HepG2 (cell line): Measurements from ENCODE around the gene LRRC25. TPM values are rescaled to one million over a fixed set of nuclear protein-coding genes. Genes with fewer than 3 reads are reported as not detected.

Experiments used
- ATF7-NPFF ChIP-seq: sonication (generic); formaldehyde crosslinking; IDR thresholded peaks from 2 replicates; pipeline ENCODE4 v1.8.1; 2023; ENCODE audit warnings: mild to moderate bottlenecking, low read depth, missing genetic modification reagents, moderate library complexity
- CREM ChIP-seq, 2 experiments: sonication (generic) in 1 of 2; formaldehyde crosslinking in 1 of 2; IDR thresholded peaks; 2 replicates each; pipeline versions ENCODE4 v1.4.0 to v1.6.1; 2016 to 2020; ENCODE audit warnings: antibody characterized with exemption in 1 of 2, mild to moderate bottlenecking in 1 of 2, missing genetic modification reagents in 1 of 2
- DPF2 ChIP-seq: sonication (generic); formaldehyde crosslinking; IDR thresholded peaks from 2 replicates; pipeline ENCODE4 v1.4.0; 2020; ENCODE audit warnings: mild to moderate bottlenecking, low read depth, missing genetic modification reagents, borderline replicate concordance
- GATA4 ChIP-seq: sonication (generic); IDR thresholded peaks from 2 replicates; pipeline ENCODE4 v1.6.1; 2016; ENCODE audit warnings: antibody characterized with exemption, low read depth, borderline replicate concordance
- KAT7 ChIP-seq: IDR thresholded peaks from 2 replicates; pipeline ENCODE4 v1.6.1; 2018; ENCODE audit warnings: borderline replicate concordance, missing compliant biosample characterization
- MAF1 ChIP-seq: sonication (generic); formaldehyde crosslinking; IDR thresholded peaks from 2 replicates; pipeline ENCODE4 v1.5.0; 2020; ENCODE audit warnings: missing genetic modification reagents, borderline replicate concordance
- PHF5A ChIP-seq: IDR thresholded peaks from one replicate; pipeline ENCODE4 v1.6.1; 2018; ENCODE audit warnings: low read depth, missing genetic modification reagents; ENCODE audit not compliant: unreplicated experiment
- RARA ChIP-seq: IDR thresholded peaks from 2 replicates; pipeline ENCODE4 v1.6.1; 2016; ENCODE audit warnings: missing genetic modification reagents, missing compliant biosample characterization
- SP5 ChIP-seq: IDR thresholded peaks from 2 replicates; pipeline ENCODE4 v1.6.1; 2016; ENCODE audit warnings: low read depth, borderline replicate concordance
- ZKSCAN5 ChIP-seq: sonication (generic); formaldehyde crosslinking; IDR thresholded peaks from 2 replicates; pipeline ENCODE4 v1.5.1; 2020; ENCODE audit warnings: mild to moderate bottlenecking, missing genetic modification reagents
- ZNF143 ChIP-seq: sonication (generic); formaldehyde crosslinking; IDR thresholded peaks from 2 replicates; pipeline ENCODE4 v1.4.0; 2020; ENCODE audit warnings: missing genetic modification reagents
- ZNF501 ChIP-seq: sonication (generic); formaldehyde crosslinking; IDR thresholded peaks from 2 replicates; pipeline ENCODE4 v1.5.1; 2020; ENCODE audit warnings: mild to moderate bottlenecking, moderate library complexity, missing genetic modification reagents
- ZNF83 ChIP-seq: sonication (generic); formaldehyde crosslinking; IDR thresholded peaks from 2 replicates; pipeline ENCODE4 v1.4.0; 2020; ENCODE audit warnings: missing genetic modification reagents, mild to moderate bottlenecking, borderline replicate concordance
- polyA plus RNA-seq, 8 experiments: library from polyadenylated mRNA; depleted of rRNA in 3 of 8; stranded (reverse) in 7 of 8; unstranded in 1 of 8; fragments of >200 nt; fragmentation: Illumina TruSeq in 4 of 8; extraction: Trizol in 4 of 8; gene quantifications; 2 replicates each; pipeline versions ENCODE4 v1.2.1 to v1.2.3, GENCODE V29; 2011 to 2016; ENCODE audit warnings: low read depth in 4 of 8, missing spikeins in 1 of 8, mixed read lengths in 1 of 8; ENCODE audit not compliant: insufficient read depth in 1 of 8
- total RNA-seq, 5 experiments: library from RNA; depleted of rRNA; stranded (reverse); fragments of >200 nt; fragmentation: Illumina TruSeq; extraction: Trizol; gene quantifications; 2 replicates each; pipeline ENCODE4 v1.2.3, GENCODE V29; 2016; ENCODE audit warnings: low read depth in 1 of 5
- TF ChIP-seq, protein P1 (sequence below), 2 experiments: IDR thresholded peaks; 2 replicates each; pipeline ENCODE4 v1.6.1; 2011 to 2012; ENCODE audit warnings: low read length in 2 of 2, borderline replicate concordance in 1 of 2, low read depth in 1 of 2, mild to moderate bottlenecking in 1 of 2, moderate library complexity in 1 of 2
- TF ChIP-seq, protein P2 (sequence below): IDR thresholded peaks from 2 replicates; pipeline ENCODE4 v1.4.0; 2020; ENCODE audit warnings: mild to moderate bottlenecking, missing genetic modification reagents
- TF ChIP-seq, protein P3 (sequence below): sonication (generic); formaldehyde crosslinking; IDR thresholded peaks from 2 replicates; pipeline ENCODE4 v1.5.0; 2020; ENCODE audit warnings: mild to moderate bottlenecking, missing genetic modification reagents
- TF ChIP-seq, protein P4 (sequence below): sonication (generic); formaldehyde crosslinking; IDR thresholded peaks from 2 replicates; pipeline ENCODE4 v1.4.0; 2020; ENCODE audit warnings: missing genetic modification reagents, low read depth, mild to moderate bottlenecking, borderline replicate concordance

Gene LRRC25
- total and polyA plus RNA-seq, 2 of the 13 experiments (the other 11 are each of a cell fraction or from before 2014, with no cell fraction given), result 0.13 to 0.53 TPM

DNA sequence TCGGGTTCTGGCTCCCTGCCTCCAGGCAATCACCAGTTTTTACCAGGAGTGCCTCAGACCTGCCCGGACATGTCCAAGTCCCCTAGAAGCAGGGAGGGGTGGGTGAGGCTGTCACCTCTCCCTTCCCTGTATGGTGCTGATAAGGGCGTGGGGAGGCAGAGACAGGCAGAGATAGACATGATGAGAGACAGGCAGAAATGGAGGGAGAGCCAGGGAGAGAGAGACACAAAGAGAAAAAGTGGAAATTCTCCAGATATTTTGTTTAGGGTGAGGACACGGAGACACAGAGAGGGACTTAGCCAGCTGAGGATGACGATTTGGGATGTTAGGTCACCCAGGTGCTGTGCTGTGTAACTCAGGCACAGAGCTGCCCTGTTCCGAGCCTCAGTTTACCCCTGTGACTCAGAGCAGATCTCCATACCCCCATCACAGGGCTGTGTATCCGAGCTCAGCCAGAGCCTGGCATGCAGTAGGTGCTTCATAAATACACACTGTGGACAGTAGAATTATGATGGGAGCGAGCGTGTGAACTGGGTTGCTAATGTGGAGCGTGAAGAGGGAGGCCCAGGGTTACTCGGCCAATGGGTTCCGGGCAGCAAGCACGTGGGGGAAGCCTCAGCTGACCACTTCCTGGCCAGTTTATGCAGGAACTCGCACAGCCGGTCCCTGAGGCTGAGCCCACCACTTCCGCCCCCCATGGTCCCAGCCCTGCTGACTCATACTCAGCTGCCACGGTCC lies 23.4 kb downstream of the LRRC25 start (continued):
- TF ChIP-seq, protein P1, sequence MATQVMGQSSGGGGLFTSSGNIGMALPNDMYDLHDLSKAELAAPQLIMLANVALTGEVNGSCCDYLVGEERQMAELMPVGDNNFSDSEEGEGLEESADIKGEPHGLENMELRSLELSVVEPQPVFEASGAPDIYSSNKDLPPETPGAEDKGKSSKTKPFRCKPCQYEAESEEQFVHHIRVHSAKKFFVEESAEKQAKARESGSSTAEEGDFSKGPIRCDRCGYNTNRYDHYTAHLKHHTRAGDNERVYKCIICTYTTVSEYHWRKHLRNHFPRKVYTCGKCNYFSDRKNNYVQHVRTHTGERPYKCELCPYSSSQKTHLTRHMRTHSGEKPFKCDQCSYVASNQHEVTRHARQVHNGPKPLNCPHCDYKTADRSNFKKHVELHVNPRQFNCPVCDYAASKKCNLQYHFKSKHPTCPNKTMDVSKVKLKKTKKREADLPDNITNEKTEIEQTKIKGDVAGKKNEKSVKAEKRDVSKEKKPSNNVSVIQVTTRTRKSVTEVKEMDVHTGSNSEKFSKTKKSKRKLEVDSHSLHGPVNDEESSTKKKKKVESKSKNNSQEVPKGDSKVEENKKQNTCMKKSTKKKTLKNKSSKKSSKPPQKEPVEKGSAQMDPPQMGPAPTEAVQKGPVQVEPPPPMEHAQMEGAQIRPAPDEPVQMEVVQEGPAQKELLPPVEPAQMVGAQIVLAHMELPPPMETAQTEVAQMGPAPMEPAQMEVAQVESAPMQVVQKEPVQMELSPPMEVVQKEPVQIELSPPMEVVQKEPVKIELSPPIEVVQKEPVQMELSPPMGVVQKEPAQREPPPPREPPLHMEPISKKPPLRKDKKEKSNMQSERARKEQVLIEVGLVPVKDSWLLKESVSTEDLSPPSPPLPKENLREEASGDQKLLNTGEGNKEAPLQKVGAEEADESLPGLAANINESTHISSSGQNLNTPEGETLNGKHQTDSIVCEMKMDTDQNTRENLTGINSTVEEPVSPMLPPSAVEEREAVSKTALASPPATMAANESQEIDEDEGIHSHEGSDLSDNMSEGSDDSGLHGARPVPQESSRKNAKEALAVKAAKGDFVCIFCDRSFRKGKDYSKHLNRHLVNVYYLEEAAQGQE (IDR thresholded peaks at IDR 0.05; ENCODE audit: borderline replicate concordance in 1 of 2, low read depth in 1 of 2, low read length in 2 of 2), result no peak
- peak; percentile 66; the same call in 1 of the 2 replicates for TF ChIP-seq SP5 (CRISPR knock-in tag)
- no peak for TF ChIP-seq ZKSCAN5
- no peak for TF ChIP-seq KAT7 (CRISPR knock-in tag)
- peak; percentile 29 for TF ChIP-seq PHF5A (CRISPR knock-in tag)
- 0 out of 2 replicates have a peak, but pooled peaks have one; percentile 40 for TF ChIP-seq MAF1 (CRISPR knock-in tag)
- TF ChIP-seq DPF2 (CRISPR knock-in tag), result 0 out of 2 replicates have a peak, but pooled peaks have one; percentile 40
- TF ChIP-seq, protein P2, sequence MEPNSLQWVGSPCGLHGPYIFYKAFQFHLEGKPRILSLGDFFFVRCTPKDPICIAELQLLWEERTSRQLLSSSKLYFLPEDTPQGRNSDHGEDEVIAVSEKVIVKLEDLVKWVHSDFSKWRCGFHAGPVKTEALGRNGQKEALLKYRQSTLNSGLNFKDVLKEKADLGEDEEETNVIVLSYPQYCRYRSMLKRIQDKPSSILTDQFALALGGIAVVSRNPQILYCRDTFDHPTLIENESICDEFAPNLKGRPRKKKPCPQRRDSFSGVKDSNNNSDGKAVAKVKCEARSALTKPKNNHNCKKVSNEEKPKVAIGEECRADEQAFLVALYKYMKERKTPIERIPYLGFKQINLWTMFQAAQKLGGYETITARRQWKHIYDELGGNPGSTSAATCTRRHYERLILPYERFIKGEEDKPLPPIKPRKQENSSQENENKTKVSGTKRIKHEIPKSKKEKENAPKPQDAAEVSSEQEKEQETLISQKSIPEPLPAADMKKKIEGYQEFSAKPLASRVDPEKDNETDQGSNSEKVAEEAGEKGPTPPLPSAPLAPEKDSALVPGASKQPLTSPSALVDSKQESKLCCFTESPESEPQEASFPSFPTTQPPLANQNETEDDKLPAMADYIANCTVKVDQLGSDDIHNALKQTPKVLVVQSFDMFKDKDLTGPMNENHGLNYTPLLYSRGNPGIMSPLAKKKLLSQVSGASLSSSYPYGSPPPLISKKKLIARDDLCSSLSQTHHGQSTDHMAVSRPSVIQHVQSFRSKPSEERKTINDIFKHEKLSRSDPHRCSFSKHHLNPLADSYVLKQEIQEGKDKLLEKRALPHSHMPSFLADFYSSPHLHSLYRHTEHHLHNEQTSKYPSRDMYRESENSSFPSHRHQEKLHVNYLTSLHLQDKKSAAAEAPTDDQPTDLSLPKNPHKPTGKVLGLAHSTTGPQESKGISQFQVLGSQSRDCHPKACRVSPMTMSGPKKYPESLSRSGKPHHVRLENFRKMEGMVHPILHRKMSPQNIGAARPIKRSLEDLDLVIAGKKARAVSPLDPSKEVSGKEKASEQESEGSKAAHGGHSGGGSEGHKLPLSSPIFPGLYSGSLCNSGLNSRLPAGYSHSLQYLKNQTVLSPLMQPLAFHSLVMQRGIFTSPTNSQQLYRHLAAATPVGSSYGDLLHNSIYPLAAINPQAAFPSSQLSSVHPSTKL (CRISPR knock-in tag), result peak; percentile 86
- peak; percentile 67; the same call in 1 of the 2 replicates for TF ChIP-seq ZNF501 (CRISPR knock-in tag)
- TF ChIP-seq ATF7-NPFF (CRISPR knock-in tag), result peak; percentile 70; the same call in 1 of the 2 replicates
- peak; percentile 96 for TF ChIP-seq RARA (CRISPR knock-in tag)
- no peak for TF ChIP-seq ZNF83
- TF ChIP-seq, protein P3, sequence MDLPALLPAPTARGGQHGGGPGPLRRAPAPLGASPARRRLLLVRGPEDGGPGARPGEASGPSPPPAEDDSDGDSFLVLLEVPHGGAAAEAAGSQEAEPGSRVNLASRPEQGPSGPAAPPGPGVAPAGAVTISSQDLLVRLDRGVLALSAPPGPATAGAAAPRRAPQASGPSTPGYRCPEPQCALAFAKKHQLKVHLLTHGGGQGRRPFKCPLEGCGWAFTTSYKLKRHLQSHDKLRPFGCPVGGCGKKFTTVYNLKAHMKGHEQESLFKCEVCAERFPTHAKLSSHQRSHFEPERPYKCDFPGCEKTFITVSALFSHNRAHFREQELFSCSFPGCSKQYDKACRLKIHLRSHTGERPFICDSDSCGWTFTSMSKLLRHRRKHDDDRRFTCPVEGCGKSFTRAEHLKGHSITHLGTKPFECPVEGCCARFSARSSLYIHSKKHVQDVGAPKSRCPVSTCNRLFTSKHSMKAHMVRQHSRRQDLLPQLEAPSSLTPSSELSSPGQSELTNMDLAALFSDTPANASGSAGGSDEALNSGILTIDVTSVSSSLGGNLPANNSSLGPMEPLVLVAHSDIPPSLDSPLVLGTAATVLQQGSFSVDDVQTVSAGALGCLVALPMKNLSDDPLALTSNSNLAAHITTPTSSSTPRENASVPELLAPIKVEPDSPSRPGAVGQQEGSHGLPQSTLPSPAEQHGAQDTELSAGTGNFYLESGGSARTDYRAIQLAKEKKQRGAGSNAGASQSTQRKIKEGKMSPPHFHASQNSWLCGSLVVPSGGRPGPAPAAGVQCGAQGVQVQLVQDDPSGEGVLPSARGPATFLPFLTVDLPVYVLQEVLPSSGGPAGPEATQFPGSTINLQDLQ, result peak; percentile 82; the same call in 1 of the 2 replicates
- TF ChIP-seq, protein P4, sequence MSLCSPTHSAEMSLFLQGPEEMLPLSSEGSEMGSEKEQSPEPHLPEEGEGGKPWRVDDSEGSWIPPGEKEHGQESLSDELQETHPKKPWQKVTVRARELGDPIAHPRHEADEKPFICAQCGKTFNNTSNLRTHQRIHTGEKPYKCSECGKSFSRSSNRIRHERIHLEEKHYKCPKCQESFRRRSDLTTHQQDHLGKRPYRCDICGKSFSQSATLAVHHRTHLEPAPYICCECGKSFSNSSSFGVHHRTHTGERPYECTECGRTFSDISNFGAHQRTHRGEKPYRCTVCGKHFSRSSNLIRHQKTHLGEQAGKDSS, result no peak
- TF ChIP-seq ZNF143 (CRISPR knock-in tag), result peak; percentile 19; the same call in 1 of the 2 replicates
- TF ChIP-seq CREM (IDR thresholded peaks at IDR 0.05), result peak; percentile 74
- TF ChIP-seq CREM (CRISPR knock-in tag; IDR thresholded peaks at IDR 0.05), result no peak
- TF ChIP-seq GATA4, result no peak
